C4-2B (cell line): Measurements from ENCODE around the gene STKLD1.

Experiments
- H3K27ac ChIP-seq: fragments of 450-650 bp; 2 replicates; pipeline ENCODE4 v1.5.1; 2017
- CTCF ChIP-seq: fragments of 450-650 bp; conservative IDR thresholded peaks from 2 replicates; pipeline ENCODE4 v1.5.1; 2017; ENCODE audit warnings: mild to moderate bottlenecking
- ZFX ChIP-seq: fragments of 450-650 bp; IDR thresholded peaks from 2 replicates; pipeline ENCODE4 v1.6.1; 2017

The STKLD1 gene

GRCh38 chr9:133452562-133452961 lies 76.4 kb downstream of the STKLD1 start:
- TF ChIP-seq ZFX (no peak), CTCF (no peak)
- no peak overlapping the region for H3K27ac ChIP-seq

- no peak overlapping the region for H3K27ac ChIP-seq
- TF ChIP-seq ZFX (no peak), CTCF (no peak)
These were observed 77.5 kb downstream of the STKLD1 start for GRCh38 chr9:133453651-133454050.

GRCh38 chr9:133454325-133454724 lies 78.2 kb downstream of the STKLD1 start:
- H3K27ac ChIP-seq: no peak overlapping the region
- TF ChIP-seq CTCF (no peak), ZFX (no peak)

GRCh38 chr9:133454943-133455673 lies 78.9 kb downstream of the STKLD1 start:
- no peak for TF ChIP-seq ZFX
- no peak overlapping the region for H3K27ac ChIP-seq
